A549 (cell line): ENCODE results near the gene C16orf92. TPM values are rescaled to one million over a fixed set of nuclear protein-coding genes. Genes with fewer than 3 reads are reported as not detected.

ENCODE experiments used
- ATAC-seq, 2 experiments: fragments of 200-7000 bp in 1 of 2; fragments of >200 bp in 1 of 2; cut with Nextera tagmentation in 1 of 2; cut with Tn5 transposase in 1 of 2; 3 replicates each; pipeline versions ENCODE4 v1.8.0 to v1.9.1; 2018 to 2020; ENCODE audit warnings: mild to moderate bottlenecking in 1 of 2, moderate library complexity in 1 of 2
- CTCF ChIA-PET: fragments of 300-600 bp; sonication (Branson Sonifier 250); formaldehyde crosslinking; extraction: SDS; loops from one replicate; lab custom pipeline; 2021; ENCODE audit warnings: antibody characterized with exemption, inconsistent platforms; lab: Yijun Ruan, JAX
- POLR2A ChIA-PET: fragments of 350-600 bp; formaldehyde crosslinking; extraction: SDS; loops from one replicate; lab custom pipeline; 2021; ENCODE audit warnings: antibody characterized with exemption, inconsistent platforms; lab: Yijun Ruan, JAX
- DNase-seq, 2 experiments: peaks; one replicate each; pipeline versions ENCODE4 v3.0.0 to v3.0.0-alpha.2; 2011 to 2016; ENCODE audit warnings: low read depth in 1 of 2, low spot score in 1 of 2
- FAIRE-seq: peaks from 2 replicates; lab custom pipeline; 2011; peaks lifted over from hg19 to GRCh38; lab: Jason Lieb, UNC
- H3K27ac ChIP-seq, 2 experiments: fragments of >200 bp; sonication (Bioruptor Twin); formaldehyde crosslinking; 3 replicates each; pipeline ENCODE4 v1.5.1; 2016 to 2017
- H3K4me1 ChIP-seq: fragments of >200 bp; sonication (Bioruptor Twin); formaldehyde crosslinking; 3 replicates; pipeline ENCODE4 v1.6.1; 2016
- H3K4me2 ChIP-seq: fragments of >200 bp; sonication (Bioruptor Twin); formaldehyde crosslinking; 3 replicates; pipeline ENCODE4 v1.6.1; 2016
- H3K4me3 ChIP-seq: fragments of >200 bp; sonication (Bioruptor Twin); formaldehyde crosslinking; 3 replicates; pipeline ENCODE4 v1.5.1; 2016
- H3K9me3 ChIP-seq: fragments of >200 bp; sonication (Bioruptor Twin); formaldehyde crosslinking; 3 replicates; pipeline ENCODE4 v1.6.1; 2016
- ATOH8 ChIP-seq: fragments of 250-450 bp; sonication (Bioruptor Pico); IDR thresholded peaks from 2 replicates; pipeline ENCODE4 v1.5.0; 2020; ENCODE audit warnings: low read depth, mild to moderate bottlenecking, moderate library complexity
- BCL3 ChIP-seq: fragments of >200 bp; sonication (Bioruptor Twin); formaldehyde crosslinking; IDR thresholded peaks from 3 replicates; pipeline ENCODE4 v1.6.1; 2016
- CBX8 ChIP-seq: fragments of 200-600 bp; sonication (generic); IDR thresholded peaks from 2 replicates; pipeline ENCODE4 v1.6.1; 2016
- EHF ChIP-seq: fragments of 250-450 bp; sonication (Bioruptor Pico); IDR thresholded peaks from 2 replicates; pipeline ENCODE4 v1.5.0; 2020; ENCODE audit warnings: mild to moderate bottlenecking
- EHMT2 ChIP-seq: fragments of 200-600 bp; sonication (generic); IDR thresholded peaks from 2 replicates; pipeline ENCODE4 v1.6.1; 2016; ENCODE audit warnings: antibody characterized with exemption, low read depth, mild to moderate bottlenecking, moderate library complexity
- FOSB ChIP-seq: fragments of 250-450 bp; sonication (Bioruptor Pico); IDR thresholded peaks from 2 replicates; pipeline ENCODE4 v1.5.0; 2020; ENCODE audit warnings: mild to moderate bottlenecking, moderate library complexity
- FOXS1 ChIP-seq: fragments of 250-450 bp; sonication (Bioruptor Pico); IDR thresholded peaks from 2 replicates; pipeline ENCODE4 v1.5.0; 2020; ENCODE audit warnings: mild to moderate bottlenecking, moderate library complexity
- GATA3 ChIP-seq: IDR thresholded peaks from 2 replicates; pipeline ENCODE4 v1.6.1; 2012; ENCODE audit warnings: borderline replicate concordance
- HDAC2 ChIP-seq: fragments of 200-600 bp; sonication (generic); IDR thresholded peaks from 2 replicates; pipeline ENCODE4 v1.6.1; 2016
- HES2 ChIP-seq: fragments of >200 bp; sonication (Bioruptor Twin); formaldehyde crosslinking; IDR thresholded peaks from 2 replicates; pipeline ENCODE4 v1.6.1; 2016
- HEYL ChIP-seq: fragments of 250-450 bp; sonication (Bioruptor Pico); IDR thresholded peaks from 2 replicates; pipeline ENCODE4 v1.8.0; 2021; ENCODE audit warnings: mild to moderate bottlenecking, moderate library complexity
- HOXA7 ChIP-seq: fragments of 250-450 bp; sonication (Bioruptor Pico); IDR thresholded peaks from 2 replicates; pipeline ENCODE4 v1.5.0; 2020; ENCODE audit warnings: mild to moderate bottlenecking, moderate library complexity
- HOXB13 ChIP-seq: fragments of 250-450 bp; sonication (Bioruptor Pico); IDR thresholded peaks from 2 replicates; pipeline ENCODE4 v1.5.0; 2020; ENCODE audit warnings: low read depth, mild to moderate bottlenecking, moderate library complexity
- HOXB5 ChIP-seq: fragments of 250-450 bp; sonication (Bioruptor Pico); IDR thresholded peaks from 2 replicates; pipeline ENCODE4 v1.5.0; 2020; ENCODE audit warnings: mild to moderate bottlenecking, moderate library complexity
- KDM5A ChIP-seq: fragments of 200-600 bp; sonication (generic); IDR thresholded peaks from 2 replicates; pipeline ENCODE4 v1.6.1; 2016; ENCODE audit warnings: antibody characterized with exemption, mild to moderate bottlenecking
- MAZ ChIP-seq: fragments of 150-350 bp; IDR thresholded peaks from 2 replicates; pipeline ENCODE4 v1.6.1; 2014; ENCODE audit warnings: antibody characterized with exemption, low read depth, low read length, borderline replicate concordance
- MYC ChIP-seq: IDR thresholded peaks from 2 replicates; pipeline ENCODE4 v1.6.1; 2012; ENCODE audit warnings: mild to moderate bottlenecking, inconsistent platforms, low read length, improper control_type of control experiment, borderline replicate concordance
- NPAS2 ChIP-seq: fragments of 250-450 bp; sonication (Bioruptor Pico); IDR thresholded peaks from 2 replicates; pipeline ENCODE4 v1.8.0; 2022; ENCODE audit warnings: mild to moderate bottlenecking, moderate library complexity, borderline replicate concordance
- PBX3 ChIP-seq: IDR thresholded peaks from 2 replicates; pipeline ENCODE4 v1.6.1; 2012
- PHF8 ChIP-seq: fragments of 200-600 bp; sonication (generic); IDR thresholded peaks from 2 replicates; pipeline ENCODE4 v1.6.1; 2016; ENCODE audit warnings: low read depth, mild to moderate bottlenecking, antibody characterized with exemption, moderate library complexity, borderline replicate concordance
- POLR2A ChIP-seq: IDR thresholded peaks from 2 replicates; pipeline ENCODE4 v1.6.1; 2012; ENCODE audit warnings: mild to moderate bottlenecking, low read length
- POLR2AphosphoS2 ChIP-seq: conservative IDR thresholded peaks from 2 replicates; pipeline ENCODE4 v1.6.1; 2012; ENCODE audit warnings: low read length, improper control_type of control experiment, inconsistent platforms
- RFX5 ChIP-seq: fragments of 450-650 bp; IDR thresholded peaks from 2 replicates; pipeline ENCODE4 v1.7.1; 2014; ENCODE audit warnings: antibody characterized with exemption, mild to moderate bottlenecking, moderate library complexity
- TFCP2L1 ChIP-seq: fragments of 250-450 bp; sonication (Bioruptor Pico); IDR thresholded peaks from 2 replicates; pipeline ENCODE4 v1.5.0; 2021; ENCODE audit warnings: mild to moderate bottlenecking
- TP53 ChIP-seq: fragments of 250-450 bp; sonication (Bioruptor Pico); IDR thresholded peaks from 2 replicates; pipeline ENCODE4 v1.5.0; 2021; ENCODE audit warnings: mild to moderate bottlenecking, moderate library complexity
- USF2 ChIP-seq: fragments of 450-650 bp; IDR thresholded peaks from 2 replicates; pipeline ENCODE4 v1.6.1; 2014; ENCODE audit warnings: antibody characterized with exemption
- ZFP36 ChIP-seq: fragments of 450-650 bp; IDR thresholded peaks from 2 replicates; pipeline ENCODE4 v1.6.1; 2014; ENCODE audit warnings: borderline replicate concordance; ENCODE audit not compliant: partially characterized antibody
- ZNF302 ChIP-seq: fragments of 250-450 bp; sonication (Bioruptor Pico); IDR thresholded peaks from 2 replicates; pipeline ENCODE4 v1.9.0; 2021; ENCODE audit warnings: inconsistent platforms, mild to moderate bottlenecking, moderate library complexity
- WGBS: methylation state at CpG from one replicate; pipeline ENCODE4 v1.1.6; 2017; ENCODE audit errors: missing lambda C conversion rate; 5-methylcytosine and 5-hydroxymethylcytosine counted together
- polyA plus RNA-seq, 4 experiments: library from polyadenylated mRNA; depleted of rRNA in 3 of 4; stranded (reverse); fragments of >200 nt; fragmentation: RNase III in 1 of 4; extraction: RNeasy Plus Mini Kit Qiagen cat#74134 plus additional on column Dnase treatment in 1 of 4; gene quantifications; 2 replicates in 3 of 4; 3 replicates in 1 of 4; pipeline ENCODE4 v1.2.3, GENCODE V29; 2011 to 2017

Gene C16orf92
- polyA plus RNA-seq, 2 of the 4 experiments (the other 2 are of a cell fraction), result not detected

GRCh38 chr16:30024451-30024850 is 1.5 kb downstream of the C16orf92 start:
- no peak for FAIRE-seq
- TF ChIP-seq MYC (no peak), HEYL (no peak), USF2 (no peak), ZFP36 (no peak), EHMT2 (no peak), POLR2A (no peak), HDAC2 (no peak), EHF (no peak), ZNF302 (CRISPR knock-in tag) (no peak), GATA3 (no peak), PHF8 (no peak), ATOH8 (no peak), FOXS1 (CRISPR knock-in tag) (no peak)
- TF ChIP-seq, all 56 proteins: peak for 0
- Histone ChIP-seq H3K27ac (no peak overlapping the region), H3K9me3 (no peaks in the 10 kb centered on the region), H3K4me2 (no peak overlapping the region), H3K4me3 (no peak overlapping the region), H3K4me1 (no peaks in the 10 kb centered on the region)
- no peak for DNase-seq
- no peak for ATAC-seq
- CTCF ChIA-PET, result interaction anchor here (1.0 to 2.7 kb wide), 2 partner anchors 204 to 324 kb away, joined by 3 to 12 read pairs; partner anchors contain the start of gene MVP
- 43% methylated on average over 16 of the region's 16 CpGs for WGBS
- POLR2A ChIA-PET, result no interaction called here

GRCh38 chr16:30025156-30025555 is 2.2 kb downstream of the C16orf92 start:
- ATAC-seq, result no peak
- CTCF ChIA-PET, result interaction anchor here (0.6 kb wide), 1 partner anchor 161 kb away, joined by 4 read pairs; no protein-coding TSS in a partner anchor
- no peak overlapping the region for H3K27ac ChIP-seq
- WGBS, result 71% methylated on average over 8 of the region's 20 CpGs
- DNase-seq, result no peak
- H3K4me1 ChIP-seq, result no peaks in the 10 kb centered on the region
- no peak overlapping the region for H3K4me3 ChIP-seq
- no peaks in the 10 kb centered on the region for H3K9me3 ChIP-seq
- FAIRE-seq, result no peak
- H3K4me2 ChIP-seq, result no peak overlapping the region
- no peak for TF ChIP-seq POLR2AphosphoS2
- TF ChIP-seq, all 56 proteins: peak for 0
- POLR2A ChIA-PET, result no interaction called here

GRCh38 chr16:30025574-30025973 is 2.6 kb downstream of the C16orf92 start:
- ATAC-seq, result no peak
- Histone ChIP-seq H3K27ac (no peak overlapping the region), H3K9me3 (no peaks in the 10 kb centered on the region), H3K4me1 (no peaks in the 10 kb centered on the region), H3K4me2 (no peak overlapping the region), H3K4me3 (no peak overlapping the region)
- POLR2A ChIA-PET, result no interaction called here
- FAIRE-seq, result no peak
- no peak for DNase-seq
- TF ChIP-seq TP53 (CRISPR knock-in tag) (no peak), HOXB13 (CRISPR knock-in tag) (no peak), EHMT2 (no peak), HOXA7 (CRISPR knock-in tag) (no peak), HOXB5 (CRISPR knock-in tag) (no peak), NPAS2 (no peak), EHF (no peak), ATOH8 (no peak), CBX8 (no peak), MAZ (no peak), HES2 (no peak), KDM5A (no peak), RFX5 (no peak), BCL3 (no peak), FOSB (CRISPR knock-in tag) (no peak), PBX3 (no peak), TFCP2L1 (CRISPR knock-in tag) (no peak)
- CTCF ChIA-PET, result interaction anchor here (0.6 kb wide), 1 partner anchor 161 kb away, joined by 4 read pairs; no protein-coding TSS in a partner anchor
- WGBS, result 21% methylated on average over 7 of the region's 7 CpGs
